ENCODE measurements around the gene PRDM16.

Gene PRDM16

GRCh38 chr1:3215198-3216014 lies 146.4 kb downstream of the PRDM16 start:
- H3K27me3 Mint-ChIP-seq: peaks cover 11% of the 10 kb centered on the region
- H3K9me3 Mint-ChIP-seq: no peaks in the 10 kb centered on the region
- no peak overlapping the region for H3K4me3 Mint-ChIP-seq
- no peaks in the 10 kb centered on the region for H3K36me3 Mint-ChIP-seq
- no peak for DNase-seq
- CTCF ChIA-PET: no interaction called here
- no peak overlapping the region for H3K27ac Mint-ChIP-seq
- no peaks in the 10 kb centered on the region for H3K4me1 Mint-ChIP-seq

DNA sequence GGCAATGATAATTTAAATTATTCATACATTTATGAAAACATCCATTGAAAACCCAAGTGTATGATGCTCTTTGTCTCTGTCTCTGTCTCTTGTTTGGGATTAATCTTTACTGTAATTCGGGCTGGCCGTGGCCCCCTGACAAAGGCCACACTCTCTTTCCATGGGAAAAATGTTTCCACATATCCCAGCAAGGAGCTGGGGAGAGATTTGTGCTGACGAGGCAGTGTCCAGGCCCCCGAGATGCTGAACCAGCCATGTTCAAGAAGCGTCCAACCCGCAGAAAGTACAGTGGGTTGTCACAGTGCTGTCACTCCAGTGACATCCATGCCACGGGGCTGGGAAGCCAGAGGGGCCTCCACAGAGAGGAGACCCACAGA lies 147.0 kb downstream of the PRDM16 start:
- Mint-ChIP-seq H3K36me3 (no peaks in the 10 kb centered on the region), H3K27ac (no peak overlapping the region), H3K4me1 (no peaks in the 10 kb centered on the region), H3K9me3 (no peaks in the 10 kb centered on the region), H3K27me3 (peaks cover 11% of the 10 kb centered on the region), H3K4me3 (no peak overlapping the region)
- no peak for DNase-seq
- CTCF ChIA-PET: no interaction called here

DNA sequence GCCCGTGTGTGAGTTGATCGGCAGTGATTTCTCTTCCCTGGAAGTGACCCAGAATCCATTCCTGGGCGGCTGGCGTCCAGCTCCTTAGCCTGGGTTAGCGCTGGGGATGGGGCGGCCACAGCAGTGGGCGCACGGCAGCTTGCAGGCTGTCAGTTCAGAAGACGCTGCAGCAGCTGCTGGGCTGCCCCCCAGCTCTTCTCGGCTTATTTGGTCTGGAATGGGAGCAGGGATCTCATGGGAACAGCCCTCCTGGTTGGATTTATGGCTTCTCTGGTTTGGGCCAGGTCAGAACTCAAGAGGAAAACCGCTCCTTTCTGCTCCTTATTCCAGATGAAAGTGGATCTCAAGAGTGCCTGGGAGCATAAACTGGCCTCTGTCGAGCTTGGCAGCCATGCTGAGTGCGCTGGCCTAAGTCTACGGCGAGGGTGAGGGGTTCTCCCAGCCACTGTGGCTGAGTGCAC lies 148.2 kb downstream of the PRDM16 start:
- H3K4me1 Mint-ChIP-seq: no peaks in the 10 kb centered on the region
- H3K4me3 Mint-ChIP-seq: no peak overlapping the region
- DNase-seq: no peak
- no peak overlapping the region for H3K27ac Mint-ChIP-seq
- peaks cover 11% of the 10 kb centered on the region for H3K27me3 Mint-ChIP-seq
- CTCF ChIA-PET: no interaction called here
- no peaks in the 10 kb centered on the region for H3K36me3 Mint-ChIP-seq
- H3K9me3 Mint-ChIP-seq: no peaks in the 10 kb centered on the region

DNA sequence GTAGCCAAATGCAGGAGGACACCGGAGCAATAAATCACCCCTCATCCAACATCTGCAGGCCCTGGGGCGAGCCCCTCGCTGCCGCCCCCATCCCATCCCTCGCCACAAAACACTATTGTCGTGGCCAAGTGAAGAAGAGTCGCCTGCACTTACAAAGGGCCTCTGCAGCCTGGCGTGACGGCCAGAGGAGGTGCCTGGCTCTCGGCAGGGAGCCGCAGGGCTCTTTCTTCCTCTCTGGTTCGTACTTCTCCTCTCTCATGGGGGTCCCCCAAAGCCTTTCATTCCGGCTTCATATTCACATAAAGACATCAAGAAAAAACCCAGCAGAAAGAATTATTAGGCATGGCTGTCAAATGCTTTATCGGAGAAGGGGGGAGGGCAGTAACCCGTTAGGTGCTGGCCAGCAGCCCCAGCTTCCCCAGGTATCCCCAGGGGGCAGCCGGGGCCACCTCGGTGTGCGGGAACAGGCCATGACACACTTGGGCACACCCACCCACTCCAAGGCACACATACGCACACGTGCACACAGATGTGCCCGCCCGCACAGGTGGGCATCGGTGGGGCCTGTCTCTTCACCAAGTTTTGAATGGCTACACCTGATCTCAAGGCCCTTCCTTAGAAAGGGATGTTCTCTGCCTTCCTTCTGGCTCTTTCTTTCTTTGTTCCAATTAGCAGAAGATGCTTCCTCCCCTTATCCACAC lies 149.1 kb downstream of the PRDM16 start:
- Mint-ChIP-seq H3K27me3 (peaks cover 15% of the 10 kb centered on the region), H3K4me1 (no peaks in the 10 kb centered on the region), H3K4me3 (no peak overlapping the region), H3K27ac (no peak overlapping the region), H3K36me3 (no peaks in the 10 kb centered on the region), H3K9me3 (no peaks in the 10 kb centered on the region)
- no peak for DNase-seq
- CTCF ChIA-PET: no interaction called here

GRCh38 chr1:3219005-3219790 lies 150.2 kb downstream of the PRDM16 start:
- Mint-ChIP-seq H3K27me3 (peaks cover 15% of the 10 kb centered on the region), H3K4me3 (no peak overlapping the region), H3K4me1 (no peaks in the 10 kb centered on the region), H3K9me3 (no peaks in the 10 kb centered on the region), H3K27ac (no peak overlapping the region), H3K36me3 (no peaks in the 10 kb centered on the region)
- CTCF ChIA-PET: no interaction called here
- no peak for DNase-seq

DNA sequence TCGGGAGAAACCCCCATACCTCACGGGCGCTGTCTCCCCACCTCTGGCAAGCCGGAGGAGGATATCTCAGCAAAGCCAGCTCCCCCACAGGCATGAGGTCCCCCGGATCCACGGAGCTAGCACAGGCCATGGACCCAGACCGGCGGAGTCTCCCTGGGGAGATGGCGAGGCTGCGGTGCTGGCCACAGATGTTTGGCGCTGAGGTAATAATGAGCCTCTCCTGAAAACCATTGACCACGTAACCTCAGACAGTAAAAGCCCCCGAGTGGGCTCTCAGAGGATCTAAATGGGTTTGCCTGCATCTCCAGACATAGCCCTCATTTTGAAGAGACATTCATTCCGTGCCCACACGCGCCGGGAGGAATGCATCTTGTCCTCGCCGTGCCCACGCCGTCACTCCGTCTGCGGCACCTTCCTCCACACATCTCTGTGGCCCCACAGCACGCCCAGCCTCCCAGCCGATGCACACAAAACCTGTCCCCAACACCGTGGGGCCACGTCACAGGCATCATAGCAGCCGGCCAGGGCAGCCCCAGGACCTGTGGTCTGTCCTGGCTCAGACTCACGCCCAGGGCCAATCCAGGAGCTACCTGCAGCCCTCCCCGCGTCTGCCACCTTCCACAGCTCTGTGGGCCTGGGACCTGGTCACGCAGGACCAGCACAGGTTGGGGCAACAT lies 150.9 kb downstream of the PRDM16 start:
- DNase-seq: no peak
- Mint-ChIP-seq H3K27ac (no peak overlapping the region), H3K4me3 (no peak overlapping the region), H3K9me3 (no peaks in the 10 kb centered on the region), H3K36me3 (no peaks in the 10 kb centered on the region), H3K4me1 (no peaks in the 10 kb centered on the region), H3K27me3 (peaks cover 15% of the 10 kb centered on the region)
- CTCF ChIA-PET: no interaction called here

DNA sequence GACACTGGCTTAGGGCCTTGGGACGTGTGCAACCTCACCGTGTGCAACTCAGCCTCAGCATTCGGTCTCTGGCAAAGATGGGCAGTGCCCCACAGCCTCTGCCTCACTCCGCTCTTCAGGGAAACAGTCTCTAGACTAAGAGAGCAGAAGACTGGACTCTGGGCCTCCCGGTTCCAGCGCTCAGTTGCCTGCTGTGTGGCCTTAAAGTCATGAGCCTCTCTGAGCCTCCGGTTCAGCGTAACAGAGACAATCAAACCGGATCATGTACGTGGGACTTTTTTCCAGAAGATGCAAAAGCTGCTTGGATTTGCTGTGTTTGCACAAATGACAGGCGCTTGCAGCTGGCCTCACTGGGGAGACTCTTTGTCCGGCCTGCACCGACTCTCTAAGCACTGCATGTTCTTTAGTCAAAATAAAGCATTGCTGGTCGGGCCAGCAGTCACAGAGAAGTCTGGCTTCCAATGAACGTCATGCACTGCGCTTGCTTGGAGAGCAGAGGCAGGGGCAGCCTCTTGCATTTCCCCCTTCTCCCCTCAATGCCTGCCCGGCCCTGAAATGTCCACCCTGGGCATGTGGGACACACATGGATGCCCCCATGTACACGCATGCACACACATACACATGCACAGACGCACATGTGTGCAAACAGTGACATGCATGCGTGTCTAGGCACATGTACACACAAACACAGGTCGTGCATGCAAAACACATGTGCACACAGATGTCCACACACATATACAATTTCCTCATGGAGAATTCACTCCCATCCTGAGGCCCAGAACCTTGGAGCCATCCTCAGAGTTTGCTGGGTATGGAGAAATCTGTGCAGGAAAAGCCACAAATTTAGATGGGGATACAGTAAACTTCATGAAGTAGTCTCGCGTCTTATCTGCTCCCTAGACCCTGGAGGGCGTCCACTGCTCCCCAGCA lies 152.4 kb downstream of the PRDM16 start:
- Mint-ChIP-seq H3K4me3 (no peak overlapping the region), H3K4me1 (no peaks in the 10 kb centered on the region), H3K27ac (no peak overlapping the region), H3K36me3 (no peaks in the 10 kb centered on the region), H3K27me3 (peaks cover 15% of the 10 kb centered on the region), H3K9me3 (no peaks in the 10 kb centered on the region)
- CTCF ChIA-PET: no interaction called here
- no peak for DNase-seq

DNA sequence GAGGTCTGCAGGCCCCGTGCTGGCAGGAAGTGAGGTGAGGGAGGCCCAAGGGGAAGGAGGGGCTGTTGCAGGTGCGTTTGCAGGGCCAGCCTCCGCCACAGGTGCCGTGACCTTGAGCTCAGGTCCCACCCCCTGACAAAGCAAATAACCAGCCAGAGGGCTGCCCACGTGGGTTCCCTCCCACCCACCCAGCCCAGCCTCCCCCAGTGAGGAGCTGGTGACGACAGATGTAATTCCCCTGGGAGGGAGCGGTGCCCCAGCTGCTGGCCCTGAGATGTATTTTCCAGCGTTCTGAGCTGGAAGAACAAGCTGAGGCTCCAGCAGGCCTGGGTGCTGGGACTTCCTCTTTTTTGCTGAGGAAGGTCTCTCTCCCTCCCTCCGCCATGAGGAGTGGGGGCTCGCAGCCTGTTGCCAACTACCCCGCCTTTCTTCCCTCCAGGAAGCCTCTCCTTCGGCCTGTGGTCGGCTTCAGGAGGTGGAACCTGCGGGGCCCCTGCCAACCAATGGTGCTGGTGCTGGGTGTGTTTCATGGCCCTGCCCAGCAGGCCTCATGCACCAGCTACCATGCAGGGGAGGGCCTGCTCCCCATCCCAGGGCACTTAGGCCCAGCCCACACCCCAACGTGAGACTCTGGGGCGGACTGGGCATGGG lies 153.2 kb downstream of the PRDM16 start:
- CTCF ChIA-PET: no interaction called here
- Mint-ChIP-seq H3K4me1 (no peaks in the 10 kb centered on the region), H3K27me3 (peaks cover 15% of the 10 kb centered on the region), H3K36me3 (no peaks in the 10 kb centered on the region), H3K27ac (no peak overlapping the region), H3K4me3 (no peak overlapping the region), H3K9me3 (no peaks in the 10 kb centered on the region)
- DNase-seq: no peak

DNA sequence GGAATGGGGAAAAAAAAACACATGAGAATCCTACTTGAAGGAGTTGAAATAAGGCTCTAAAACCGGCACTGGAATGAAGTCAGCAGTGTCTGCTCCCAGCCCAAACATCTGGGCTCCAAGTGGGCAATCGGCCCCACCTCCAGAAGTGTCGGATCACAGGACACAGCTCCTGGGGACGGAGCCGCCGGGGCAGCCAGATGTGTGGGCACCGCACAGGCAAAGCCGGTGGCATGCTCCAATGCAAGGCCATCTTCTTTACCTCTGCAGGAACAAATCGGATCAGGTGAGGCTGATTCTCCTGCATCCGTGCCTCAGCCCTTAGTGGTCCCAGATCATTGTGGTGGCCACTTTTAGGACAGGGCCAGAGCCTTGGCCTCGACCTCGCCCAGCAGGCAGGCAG lies 156.7 kb downstream of the PRDM16 start:
- DNase-seq: no peak
- Mint-ChIP-seq H3K27ac (no peak overlapping the region), H3K4me3 (no peak overlapping the region), H3K27me3 (peaks cover 4% of the 10 kb centered on the region), H3K9me3 (no peaks in the 10 kb centered on the region), H3K36me3 (no peaks in the 10 kb centered on the region), H3K4me1 (no peaks in the 10 kb centered on the region)
- CTCF ChIA-PET: no interaction called here

DNA sequence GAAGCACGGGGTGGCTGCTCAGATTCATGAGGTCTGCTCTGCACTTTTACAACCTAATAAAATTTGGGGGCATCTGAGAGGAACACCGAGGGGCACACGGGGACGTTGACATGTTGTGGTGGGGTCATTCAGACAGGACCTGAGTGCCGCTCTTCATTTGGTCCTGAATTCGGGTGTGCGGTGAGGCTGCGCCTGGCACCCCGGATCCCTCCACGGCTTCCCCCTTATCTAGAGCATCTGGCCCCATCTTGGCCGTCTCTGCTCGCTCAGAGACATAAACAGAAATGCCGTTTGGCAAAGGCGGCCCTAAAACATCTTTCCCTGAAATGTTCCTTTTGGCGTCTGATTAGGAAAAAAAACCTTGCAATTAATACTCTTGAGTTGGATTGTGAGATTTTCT lies 157.2 kb downstream of the PRDM16 start:
- no peak for DNase-seq
- CTCF ChIA-PET: no interaction called here
- no peaks in the 10 kb centered on the region for H3K4me1 Mint-ChIP-seq

GRCh38 chr1:3226701-3227350 lies 157.8 kb downstream of the PRDM16 start:
- Mint-ChIP-seq H3K27ac (no peak overlapping the region), H3K4me3 (no peak overlapping the region)
- no peak for DNase-seq

More for the DNA sequence above, 157.2 kb downstream of the PRDM16 start:
- no peak overlapping the region for H3K4me3 Mint-ChIP-seq
- H3K36me3 Mint-ChIP-seq: no peaks in the 10 kb centered on the region
- H3K9me3 Mint-ChIP-seq: no peaks in the 10 kb centered on the region
- H3K27me3 Mint-ChIP-seq: peaks cover 4% of the 10 kb centered on the region
- no peak overlapping the region for H3K27ac Mint-ChIP-seq

GRCh38 chr1:3227351-3227704 lies 158.3 kb downstream of the PRDM16 start:
- Mint-ChIP-seq H3K27me3 (peaks cover 4% of the 10 kb centered on the region), H3K27ac (no peak overlapping the region)
- CTCF ChIA-PET: no interaction called here

More at GRCh38 chr1:3226701-3227350, 157.8 kb downstream of the PRDM16 start:
- H3K36me3 Mint-ChIP-seq: no peaks in the 10 kb centered on the region
- CTCF ChIA-PET: no interaction called here
- no peaks in the 10 kb centered on the region for H3K9me3 Mint-ChIP-seq
- no peaks in the 10 kb centered on the region for H3K4me1 Mint-ChIP-seq
- H3K27me3 Mint-ChIP-seq: peaks cover 4% of the 10 kb centered on the region

DNA sequence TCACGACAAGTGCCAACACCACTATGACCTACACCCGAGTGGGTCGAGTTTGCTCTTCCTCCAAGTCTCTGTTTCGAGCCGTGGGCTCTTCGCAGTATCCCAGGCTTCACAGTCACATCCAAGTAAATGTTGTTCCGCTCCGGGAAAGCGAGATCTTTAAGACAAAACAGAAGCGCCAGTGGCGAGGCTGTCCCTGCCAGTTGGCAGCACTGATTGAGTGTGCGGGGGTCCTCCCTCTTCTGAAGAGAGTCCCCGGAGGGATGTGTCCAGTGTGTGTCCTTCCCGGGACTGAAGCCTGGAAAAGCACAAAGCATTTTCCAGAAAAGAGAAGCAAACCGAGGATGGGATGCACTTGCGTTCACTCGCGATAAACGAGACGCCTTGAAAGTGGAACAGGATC lies 158.9 kb downstream of the PRDM16 start:
- Mint-ChIP-seq H3K9me3 (no peaks in the 10 kb centered on the region), H3K4me1 (no peaks in the 10 kb centered on the region), H3K27ac (no peak overlapping the region), H3K27me3 (no peaks in the 10 kb centered on the region), H3K36me3 (no peaks in the 10 kb centered on the region), H3K4me3 (no peak overlapping the region)
- CTCF ChIA-PET: no interaction called here
- DNase-seq: no peak

More at GRCh38 chr1:3227351-3227704, 158.3 kb downstream of the PRDM16 start:
- no peak overlapping the region for H3K4me3 Mint-ChIP-seq
- H3K4me1 Mint-ChIP-seq: no peaks in the 10 kb centered on the region
- no peaks in the 10 kb centered on the region for H3K36me3 Mint-ChIP-seq
- DNase-seq: no peak
- no peaks in the 10 kb centered on the region for H3K9me3 Mint-ChIP-seq

Data from activated naive CD4-positive, alpha-beta T cell treated with anti-CD3 and anti-CD28 coated beads, Interleukin-2, amount 10 ng/mL, durations not matched to agents 7 days and 5 days (primary cell).